ENCODE results near the gene CHST8.

The CHST8 gene

DNA sequence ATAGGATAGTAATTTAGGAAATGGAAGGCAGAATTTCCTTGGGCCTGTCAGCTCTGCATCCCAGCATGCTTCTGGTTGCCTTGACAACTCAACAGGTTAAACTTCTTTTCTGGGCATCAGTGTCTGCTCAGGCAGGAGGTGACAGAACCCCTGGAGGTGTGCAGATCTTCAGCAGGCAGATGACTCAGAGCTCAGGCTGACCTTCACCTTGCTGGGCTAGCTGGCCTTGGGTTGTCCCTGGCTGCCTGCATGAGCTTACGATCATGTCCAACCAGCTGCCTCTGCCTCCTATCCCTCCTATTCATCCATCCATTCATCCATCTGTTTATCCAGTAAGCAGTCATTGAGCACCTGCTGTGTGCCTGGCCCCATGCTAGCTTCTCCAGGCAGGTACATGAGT, 93.7 kb downstream of the CHST8 start:
- no peak for DNase-seq (ENCODE audit: low read depth in 2 of 2)

DNA sequence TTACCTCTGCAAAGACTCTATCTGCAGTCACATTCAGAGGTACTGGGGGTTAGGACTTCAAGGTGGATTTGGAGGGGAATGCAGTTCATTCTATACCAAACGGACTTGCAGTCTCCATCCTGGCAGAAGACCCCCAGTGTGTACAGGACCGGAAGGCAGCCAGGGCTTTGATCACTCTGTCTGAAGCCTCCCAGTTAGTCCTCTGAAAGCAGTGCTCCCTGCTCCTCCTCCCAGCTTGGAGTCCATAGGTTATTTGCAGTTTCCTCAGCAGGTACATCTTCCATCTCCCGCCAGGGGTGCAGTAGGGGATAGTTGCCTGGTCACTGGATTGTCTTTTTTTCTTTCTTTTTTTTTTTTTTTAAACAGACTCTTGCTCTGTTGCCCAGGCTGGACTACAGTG, 96.1 kb downstream of the CHST8 start:
- DNase-seq (ENCODE audit: low read depth in 2 of 2): no peak

DNA sequence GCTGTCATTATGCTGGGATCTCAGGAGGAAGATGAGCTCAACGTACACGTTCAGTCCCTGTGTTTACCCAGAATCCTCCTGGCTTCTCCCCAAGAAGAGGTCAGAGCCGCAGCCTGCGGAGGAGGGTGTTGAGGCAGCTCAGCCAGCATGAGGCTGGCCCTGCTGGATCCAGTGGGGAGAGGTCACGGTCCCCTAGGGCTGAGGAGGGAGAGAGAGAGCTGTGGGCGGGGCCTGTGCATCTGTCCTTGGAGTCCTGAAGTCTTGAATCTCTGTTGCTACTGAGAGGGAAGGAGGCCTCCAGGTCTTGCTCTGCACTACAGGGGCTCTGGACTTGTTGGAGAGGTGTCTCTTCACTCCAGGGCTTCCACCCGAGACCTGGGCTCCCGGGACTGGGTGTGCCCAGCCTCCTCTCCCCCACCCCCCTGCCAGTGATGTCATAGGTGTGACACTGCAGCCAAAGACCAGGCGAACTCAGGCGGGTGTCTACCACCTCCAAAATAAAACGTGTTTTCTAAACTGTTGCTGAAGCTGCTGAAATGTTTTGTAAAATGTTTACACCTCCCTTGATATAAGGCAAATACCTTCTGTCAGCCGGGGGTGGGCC, 97.0 kb downstream of the CHST8 start:
- DNase-seq (ENCODE audit: low read depth in 2 of 2): no peak

DNA sequence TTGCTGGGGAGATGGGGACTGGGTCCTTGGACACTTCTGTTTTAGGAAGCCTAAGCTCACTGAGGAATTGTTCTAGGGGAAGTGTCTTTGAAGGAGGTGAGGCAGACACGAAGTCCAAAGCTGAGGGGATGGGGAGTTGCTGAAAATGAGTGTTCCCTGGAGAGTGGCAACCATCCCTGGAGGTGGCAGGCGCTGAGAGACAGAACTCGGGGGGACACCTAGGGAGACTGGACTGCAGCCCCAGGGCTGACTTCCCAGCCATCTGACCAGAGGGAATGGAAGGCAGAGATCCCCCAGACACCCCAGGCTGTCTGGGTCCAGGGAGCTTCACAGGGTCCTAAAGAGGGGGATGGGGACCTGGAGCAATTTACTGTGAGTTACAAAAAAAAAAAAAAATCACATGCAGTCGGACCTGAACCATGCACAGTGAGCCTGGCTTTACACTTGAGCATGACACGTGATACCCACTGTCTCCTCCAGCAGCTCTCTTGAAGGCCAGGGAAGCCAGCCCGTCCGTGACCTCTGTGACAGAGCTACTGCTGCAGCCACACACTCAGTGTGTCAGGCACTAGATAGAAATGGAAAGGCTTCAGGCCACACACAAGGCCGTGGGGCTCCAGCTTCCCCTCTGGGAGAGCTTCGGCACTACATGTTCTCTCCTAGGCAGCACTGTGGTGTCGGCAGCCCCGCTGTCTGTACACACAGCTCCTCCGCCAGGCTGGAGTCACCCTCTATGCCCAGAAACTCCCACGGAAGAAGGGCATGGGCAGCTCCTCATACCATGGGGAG, 97.8 kb downstream of the CHST8 start:
- no peak for DNase-seq (ENCODE audit: low read depth in 2 of 2)

DNA sequence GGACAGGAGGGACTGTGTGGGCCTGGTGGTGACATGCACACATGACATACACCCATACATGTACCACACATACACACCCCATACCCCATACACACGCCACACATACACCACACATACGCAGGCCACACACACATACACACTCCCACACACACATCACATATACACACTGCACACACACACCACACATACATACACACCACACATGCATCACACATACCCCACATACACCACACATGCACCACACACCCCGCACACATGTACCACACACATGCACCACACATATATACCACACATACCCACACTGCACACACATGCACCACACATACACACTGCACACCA, 98.4 kb downstream of the CHST8 start:
- no peak for DNase-seq (ENCODE audit: low read depth in 2 of 2)

DNA sequence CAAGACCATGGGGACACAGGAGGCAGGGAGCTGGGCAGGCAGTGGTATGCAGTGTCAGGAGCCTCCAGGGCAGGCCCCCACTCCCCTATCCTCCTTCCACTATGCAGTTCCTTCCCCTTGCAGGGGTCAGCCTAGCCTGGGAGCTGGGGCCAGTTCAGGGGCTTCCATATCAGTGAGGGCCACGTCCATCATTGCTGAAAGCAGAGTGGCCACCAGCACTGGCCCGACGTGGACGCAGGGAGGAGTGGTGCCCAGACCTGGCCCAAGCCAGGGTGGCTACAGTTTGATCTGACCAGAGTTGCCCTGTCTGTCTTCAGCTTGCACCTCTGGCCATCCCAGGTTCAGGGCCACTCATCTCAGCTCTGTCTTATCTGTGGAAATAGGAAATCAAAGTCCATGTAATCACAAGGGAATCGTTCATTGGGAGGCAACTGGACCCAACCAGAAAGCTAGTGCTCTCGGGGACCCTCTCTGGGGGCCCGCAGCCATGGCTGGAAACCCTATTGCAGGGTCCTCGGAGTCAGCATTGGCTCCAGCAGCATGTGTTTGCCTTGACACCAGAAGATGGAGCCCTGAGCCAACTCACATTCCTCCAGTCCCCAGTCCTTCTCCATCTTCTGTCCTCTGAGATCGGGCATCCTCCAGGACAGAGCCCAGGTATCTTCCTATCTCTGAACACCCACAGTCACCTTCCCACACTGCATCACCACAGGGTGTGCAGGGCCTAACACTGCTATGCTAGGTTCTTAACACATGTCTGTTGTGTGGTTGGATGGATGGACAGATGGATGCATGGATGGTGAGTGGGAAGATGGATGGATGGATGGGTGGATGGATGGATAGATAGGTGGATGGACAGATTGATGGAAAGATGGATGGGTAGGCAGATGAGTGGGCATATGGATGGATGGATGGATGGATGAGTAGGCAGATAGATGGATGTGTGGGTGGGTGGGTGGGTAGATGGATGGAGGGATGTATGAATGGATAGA, 99.2 kb downstream of the CHST8 start:
- no peak for DNase-seq (ENCODE audit: low read depth in 2 of 2)

DNA sequence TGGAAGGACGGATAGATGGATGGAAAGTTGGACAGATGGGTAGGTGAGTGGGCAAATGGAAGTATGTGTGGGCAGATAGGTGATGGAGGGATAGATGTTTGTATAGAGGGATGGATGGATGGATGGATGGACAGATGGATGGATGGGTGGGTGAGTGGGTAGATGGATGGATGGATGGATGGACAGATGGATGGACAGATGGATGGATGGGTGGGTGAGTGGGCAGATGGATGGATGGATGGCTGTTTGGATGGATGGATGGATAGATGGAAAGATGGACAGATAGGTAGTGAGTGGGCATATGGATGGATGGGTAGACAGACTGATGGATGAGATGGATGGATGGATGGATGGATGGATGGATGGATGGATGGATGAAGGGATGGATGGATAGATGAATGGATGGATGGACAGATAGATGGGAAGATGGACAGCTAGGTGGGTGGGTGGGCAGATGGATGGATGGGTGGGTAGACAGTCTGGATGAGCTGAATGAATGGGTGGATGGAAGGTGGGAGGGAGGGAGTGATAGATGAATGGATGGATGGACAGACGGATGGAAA, 100.1 kb downstream of the CHST8 start:
- DNase-seq (ENCODE audit: low read depth in 2 of 2): no peak

DNA sequence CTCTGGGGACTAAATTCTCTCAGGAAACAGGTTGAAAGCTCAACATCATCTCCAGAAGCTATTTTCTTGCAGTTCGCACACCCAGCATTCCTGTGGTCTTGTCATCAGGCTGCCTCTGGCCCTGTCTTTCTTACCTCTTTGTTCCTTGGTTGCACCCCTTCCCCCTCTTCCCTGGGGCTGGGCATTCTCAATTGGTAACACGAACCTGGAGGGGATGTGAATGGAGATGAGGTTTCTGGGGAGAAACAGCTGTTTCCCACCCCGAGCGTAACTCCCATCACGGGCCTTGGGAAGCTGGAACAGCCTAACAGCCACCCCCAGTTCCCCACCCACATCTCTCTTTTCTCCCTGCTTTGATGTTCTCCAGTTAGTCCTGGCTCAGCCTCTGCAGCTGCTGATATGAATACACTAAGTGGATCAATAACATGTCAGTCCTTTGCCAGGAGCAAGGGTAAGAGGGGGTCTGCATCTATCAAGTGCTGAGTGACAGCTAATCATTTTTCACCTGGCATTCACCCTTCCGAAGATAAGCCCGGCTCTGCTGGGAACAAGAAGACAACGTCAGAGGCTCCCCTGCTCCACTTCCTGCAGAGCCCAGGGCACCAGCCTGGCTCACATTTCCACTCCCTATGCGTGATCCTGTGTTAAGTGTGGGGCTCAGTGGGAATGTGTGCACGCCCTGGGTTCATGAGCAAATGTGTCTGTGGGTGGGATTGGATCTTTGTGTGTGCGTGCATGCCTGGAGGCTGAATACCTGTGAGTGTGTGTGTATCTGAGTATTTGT, 100.9 kb downstream of the CHST8 start:
- DNase-seq (ENCODE audit: low read depth in 2 of 2): no peak

DNA sequence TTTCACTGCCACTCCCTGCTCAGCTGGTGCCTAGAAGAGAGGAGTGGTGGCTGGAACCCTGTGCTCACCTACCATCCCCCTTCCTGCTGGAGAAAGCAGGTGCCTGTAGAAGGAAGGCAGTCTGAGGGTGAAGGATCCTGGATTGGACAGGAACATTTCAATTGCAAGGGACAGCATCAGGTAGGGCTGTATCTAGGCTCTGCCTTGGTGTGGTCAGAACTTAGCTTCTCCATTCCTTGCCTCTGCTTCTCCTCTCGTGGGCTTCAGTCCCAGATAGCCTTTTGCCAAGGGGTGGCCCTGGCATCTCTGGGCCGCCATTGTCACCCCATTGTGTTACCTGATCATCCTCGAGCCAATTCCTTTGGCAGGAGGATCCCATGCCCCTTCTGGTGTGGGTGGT, 101.8 kb downstream of the CHST8 start:
- DNase-seq (ENCODE audit: low read depth in 2 of 2): no peak

DNA sequence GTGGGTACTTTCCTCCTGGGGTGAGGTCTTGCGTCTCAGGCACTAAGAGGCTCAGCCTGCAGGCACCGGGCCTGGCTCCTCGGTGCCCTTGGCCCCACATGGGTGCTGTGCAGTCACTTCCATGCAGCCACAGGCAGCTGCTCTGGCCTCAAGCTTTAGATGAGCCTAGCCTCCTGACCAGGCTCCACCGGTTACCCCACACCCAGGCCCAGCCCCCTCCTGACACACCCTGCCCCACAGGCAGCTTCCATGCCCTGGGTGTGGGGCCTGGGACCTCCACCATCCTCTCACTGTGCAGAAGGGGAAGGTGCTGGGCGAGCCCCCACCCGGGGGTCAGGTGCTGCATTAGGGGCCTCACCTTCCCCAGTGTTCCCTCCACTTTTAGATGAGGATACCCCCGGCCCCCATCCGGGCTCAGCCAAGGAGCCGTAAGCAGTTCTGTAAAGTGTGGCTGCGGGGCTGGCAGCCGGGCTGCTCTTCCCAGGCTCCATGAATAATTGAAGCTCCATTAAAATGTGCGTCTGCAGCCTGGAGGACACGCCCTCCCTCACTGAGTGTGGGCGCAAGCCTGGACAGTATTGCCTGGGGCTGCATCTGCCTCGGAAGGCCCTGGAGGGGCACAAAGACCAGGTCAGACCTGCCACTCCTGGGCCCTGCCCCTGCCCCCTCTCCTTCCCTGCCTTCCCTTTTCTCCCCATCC, 102.4 kb downstream of the CHST8 start:
- DNase-seq (ENCODE audit: low read depth in 2 of 2): no peak

DNA sequence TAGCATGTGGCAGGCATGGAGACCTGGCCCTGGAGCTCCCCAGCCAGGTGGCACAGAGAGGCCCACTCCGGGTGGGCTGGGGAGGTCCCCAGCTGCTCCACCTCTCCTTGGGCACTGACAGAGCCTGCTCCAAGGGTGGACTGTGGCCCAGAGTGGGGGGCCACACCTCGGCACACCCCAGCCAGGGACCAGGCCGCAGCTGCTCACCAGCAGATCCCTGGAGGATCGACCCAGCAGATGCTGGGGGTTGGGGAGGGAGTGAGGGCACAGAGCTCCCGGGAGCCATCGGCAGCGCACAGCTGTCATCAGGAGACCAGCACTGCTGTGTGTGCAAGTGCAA, 102.9 kb downstream of the CHST8 start:
- DNase-seq (ENCODE audit: low read depth in 2 of 2): no peak

DNA sequence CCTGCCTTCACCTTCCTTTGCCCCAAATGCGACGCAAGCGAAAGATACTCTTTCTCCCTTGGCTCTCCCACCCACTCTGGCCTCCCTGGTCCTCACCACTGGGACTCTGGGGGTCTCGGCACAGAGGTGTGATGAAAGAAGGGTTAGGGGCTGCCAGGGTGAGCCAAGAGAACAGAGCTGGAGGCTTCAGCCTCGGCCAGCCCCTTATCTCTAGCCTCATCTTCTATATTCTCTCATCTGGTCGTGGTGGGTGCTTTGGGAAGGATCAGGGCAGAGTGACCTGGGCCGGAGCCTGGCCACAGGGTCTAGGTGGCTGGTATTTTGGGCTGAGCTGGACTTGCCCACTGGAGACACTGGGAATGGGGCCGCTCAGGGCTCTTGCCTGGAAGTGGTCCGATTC, 103.8 kb downstream of the CHST8 start:
- no peak for DNase-seq (ENCODE audit: low read depth in 2 of 2)

DNA sequence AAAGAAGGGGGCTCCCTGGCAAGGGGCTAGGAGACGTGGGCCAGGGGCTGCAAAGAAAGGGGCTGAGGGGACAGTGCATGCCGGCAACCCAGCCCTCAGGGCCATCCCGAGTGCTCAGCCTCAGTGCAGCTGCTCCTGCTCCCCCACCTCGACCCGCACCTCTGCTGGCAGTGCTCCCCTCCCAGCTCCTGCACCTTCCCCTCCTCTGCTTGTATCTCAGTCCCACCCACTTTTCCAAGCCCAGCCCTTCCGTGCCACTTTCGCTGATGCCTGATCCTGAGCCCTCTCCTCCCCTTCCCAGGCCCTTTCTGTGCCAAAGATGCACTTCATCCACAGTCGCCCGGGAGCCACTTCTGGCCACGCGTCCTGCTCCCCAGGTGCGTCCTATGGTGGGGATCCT, 105.0 kb downstream of the CHST8 start:
- no peak for DNase-seq (ENCODE audit: low read depth in 2 of 2)

DNA sequence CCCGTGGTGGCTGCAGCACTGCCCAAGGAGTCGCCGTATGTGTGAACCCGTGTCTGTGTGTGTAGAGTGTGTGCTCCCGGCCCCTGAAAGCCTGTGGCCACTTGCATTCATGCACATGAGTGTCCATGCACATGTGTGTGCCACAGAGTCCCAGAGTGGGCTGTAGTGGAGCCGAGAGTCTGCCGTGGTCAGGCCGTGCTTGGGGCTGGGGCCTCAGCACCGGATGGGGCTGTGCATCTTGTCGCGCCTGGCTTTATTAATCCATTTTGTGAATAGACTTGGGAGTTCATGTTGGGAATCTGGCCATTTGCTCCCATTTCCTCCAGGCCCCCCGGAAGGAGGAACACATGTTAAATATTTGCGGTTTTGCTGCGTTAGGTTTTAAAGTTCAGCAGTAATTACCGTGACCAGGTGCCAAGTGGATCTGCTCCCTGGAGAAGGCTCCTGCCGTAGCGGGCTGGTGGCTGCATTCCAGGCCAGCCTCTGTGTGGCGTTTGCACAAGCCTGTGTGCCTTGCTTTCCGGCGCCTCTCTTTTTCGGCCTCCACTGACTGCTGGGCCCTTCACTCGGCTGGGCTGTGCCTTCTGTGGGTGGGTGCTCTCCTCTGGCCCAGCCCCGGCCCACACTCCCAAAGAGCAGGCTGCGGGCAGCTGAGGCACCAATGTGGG, 105.7 kb downstream of the CHST8 start:
- DNase-seq (ENCODE audit: low read depth in 2 of 2): no peak

DNA sequence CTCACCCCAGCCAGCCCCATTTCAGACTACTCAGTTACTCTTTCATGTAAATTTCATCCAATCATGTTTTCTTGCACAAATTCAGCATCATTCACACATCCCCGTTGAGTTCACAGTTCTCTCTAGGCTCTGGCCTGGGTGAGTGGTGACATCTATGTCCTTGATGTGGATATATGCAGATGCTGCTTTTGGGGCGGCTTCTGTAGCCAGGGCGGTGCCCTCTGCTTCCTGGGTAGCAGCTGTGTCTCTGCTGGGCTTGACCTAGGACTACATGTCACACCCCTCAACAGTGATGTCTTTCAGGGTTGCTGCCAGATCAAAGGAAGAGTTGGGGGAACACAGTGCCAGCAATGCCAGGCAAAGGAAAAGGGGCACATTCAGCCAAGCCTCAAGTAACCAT, 106.4 kb downstream of the CHST8 start:
- no peak for DNase-seq (ENCODE audit: low read depth in 2 of 2)

DNA sequence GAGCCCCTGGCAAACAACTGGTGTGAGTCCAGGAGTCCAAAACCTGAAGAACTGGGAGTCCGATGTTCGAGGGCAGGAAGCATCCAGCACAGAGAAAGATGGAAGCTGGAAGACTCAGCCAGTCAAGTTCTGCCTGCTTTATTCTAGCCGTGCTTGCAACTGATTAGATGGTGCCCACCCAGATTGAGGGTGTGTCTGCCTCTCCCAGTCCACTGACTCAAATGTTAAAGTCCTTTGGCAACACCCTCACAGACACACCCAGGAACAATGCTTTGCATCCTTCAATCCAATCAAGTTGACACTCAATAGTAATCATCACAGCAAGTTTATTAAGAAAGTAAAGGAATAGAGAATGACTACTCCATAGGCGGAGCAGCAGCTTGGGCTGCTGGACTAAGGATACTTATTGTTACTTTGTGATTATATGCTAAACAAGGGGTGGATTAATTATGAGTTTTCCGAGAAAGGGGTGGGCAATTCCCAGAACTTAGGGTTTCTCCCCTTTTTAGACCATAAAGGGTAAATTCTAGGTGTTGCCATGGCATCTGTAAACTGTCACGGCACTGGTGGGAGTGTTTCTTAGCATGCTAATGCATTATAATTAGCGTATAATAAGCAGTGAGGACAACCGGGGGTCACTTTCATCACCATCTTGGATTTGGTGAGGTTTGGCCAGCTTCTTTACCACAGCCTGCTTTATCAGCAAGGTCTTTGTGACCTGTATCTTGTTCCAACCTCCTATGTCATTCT, 109.3 kb downstream of the CHST8 start:
- no peak for DNase-seq (ENCODE audit: low read depth in 2 of 2)

DNA sequence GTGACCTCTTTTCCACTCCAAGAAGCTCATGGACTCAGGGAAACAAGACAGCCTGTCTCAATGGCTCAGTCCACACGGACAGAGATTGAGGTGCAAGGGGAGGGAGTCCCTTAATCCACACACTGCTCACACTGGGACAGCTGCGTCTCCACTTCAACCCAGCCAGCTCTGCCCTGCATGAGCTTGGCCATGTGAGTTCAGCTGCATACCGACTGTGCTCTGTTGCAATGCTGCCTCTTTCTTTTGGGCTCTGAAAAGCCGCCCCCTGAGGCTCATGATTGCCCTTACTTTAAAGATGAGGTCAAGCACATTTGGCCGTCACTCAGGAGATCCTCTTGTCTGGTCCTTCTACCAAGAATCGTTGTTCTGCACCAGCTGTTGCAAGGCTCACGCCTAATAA, 110.1 kb downstream of the CHST8 start:
- DNase-seq (ENCODE audit: low read depth in 2 of 2): no peak

DNA sequence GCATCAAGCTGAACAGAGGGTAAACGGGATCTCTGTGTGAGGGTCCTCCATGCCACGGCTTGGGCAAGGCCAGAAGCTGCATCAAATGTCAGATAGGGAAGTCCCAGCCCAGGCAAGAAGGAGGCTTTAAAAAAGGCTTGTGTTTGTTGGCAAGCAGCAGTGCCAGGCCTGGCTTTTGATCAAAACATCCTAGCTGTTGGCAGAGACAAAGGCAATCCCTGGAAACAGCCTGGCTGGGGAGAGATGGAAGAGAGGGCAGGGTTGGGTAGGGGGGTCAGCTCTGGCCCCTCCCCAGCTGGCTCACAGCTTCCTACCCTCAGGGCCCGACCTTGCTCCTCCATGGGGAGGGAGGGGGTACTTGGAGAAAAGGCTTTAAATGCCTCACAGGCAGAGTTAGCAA, 113.2 kb downstream of the CHST8 start:
- no peak for DNase-seq (ENCODE audit: low read depth in 2 of 2)

DNA sequence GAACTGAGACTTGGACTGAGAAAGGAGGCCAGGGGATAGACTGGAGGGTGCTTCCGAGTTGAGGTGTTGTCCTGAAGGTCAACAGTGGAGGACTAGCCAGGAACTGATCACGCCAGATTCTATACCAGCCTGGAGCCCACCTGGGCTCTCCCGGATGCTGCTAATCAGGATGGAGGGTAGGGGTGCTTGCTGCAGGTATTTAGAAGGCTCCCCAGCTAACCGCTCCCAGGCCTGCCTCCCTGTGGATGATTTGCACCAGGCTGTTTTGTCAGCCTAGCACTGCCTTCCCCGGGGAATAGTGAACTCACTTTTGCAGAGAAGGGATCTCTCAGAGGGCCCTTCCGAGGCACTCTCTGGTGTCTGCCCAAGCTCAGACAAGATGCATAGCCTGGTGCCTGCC, 114.4 kb downstream of the CHST8 start:
- no peak for DNase-seq (ENCODE audit: low read depth in 2 of 2)

DNA sequence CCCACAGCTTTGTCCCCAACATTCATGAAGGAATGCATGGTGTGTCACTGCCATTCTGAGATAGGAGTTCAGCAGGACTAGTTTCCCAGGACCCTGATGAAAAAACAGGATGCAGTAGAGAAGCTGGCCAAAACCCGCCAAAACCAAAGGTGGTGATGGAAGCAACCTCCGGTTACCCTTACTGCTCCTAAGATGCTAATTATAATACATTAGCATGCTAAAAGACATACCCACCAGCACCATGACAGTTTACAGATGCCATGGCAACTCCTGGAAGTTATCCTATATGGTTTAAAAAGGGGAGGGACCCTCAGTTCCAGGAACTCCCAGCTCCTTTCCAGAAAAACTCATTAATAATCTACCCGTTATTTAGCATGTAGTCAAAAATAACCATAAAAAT, 115.0 kb downstream of the CHST8 start:
- no peak for DNase-seq (ENCODE audit: low read depth in 2 of 2)
